GM19043 (cell line): ENCODE results near the gene ANKRD24.
"Not testable (repeated sequence)": the region's sequence is repeated elsewhere in the genome, so short reads cannot be mapped to it uniquely, and the experiment has no call there.

Experiments
- ATAC-seq: cut with Tn5 transposase; IDR thresholded peaks from one replicate; pipeline ENCODE4 v1.9.1; 2021; ENCODE audit warnings: low read depth; ENCODE audit not compliant: unreplicated experiment

Gene ANKRD24

DNA sequence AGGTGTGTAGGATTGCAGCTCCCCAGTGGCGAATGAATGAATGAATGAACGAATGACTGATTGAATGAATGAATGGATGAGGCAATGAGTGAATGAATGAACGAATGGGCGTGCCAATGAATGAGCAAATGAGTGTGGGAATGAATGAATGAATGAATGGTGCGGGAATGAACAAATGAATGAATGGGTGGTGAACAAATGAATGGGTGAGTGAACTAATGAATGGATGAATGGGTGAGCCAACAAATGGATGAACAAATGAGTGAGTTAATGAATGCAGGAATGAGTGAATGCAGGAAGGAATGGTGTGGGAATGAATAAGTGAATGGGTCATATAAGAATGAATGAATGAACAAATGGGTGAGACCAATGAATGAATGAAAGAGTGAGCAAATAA lies 14.7 kb downstream of the ANKRD24 start:
- ATAC-seq = no peak

DNA sequence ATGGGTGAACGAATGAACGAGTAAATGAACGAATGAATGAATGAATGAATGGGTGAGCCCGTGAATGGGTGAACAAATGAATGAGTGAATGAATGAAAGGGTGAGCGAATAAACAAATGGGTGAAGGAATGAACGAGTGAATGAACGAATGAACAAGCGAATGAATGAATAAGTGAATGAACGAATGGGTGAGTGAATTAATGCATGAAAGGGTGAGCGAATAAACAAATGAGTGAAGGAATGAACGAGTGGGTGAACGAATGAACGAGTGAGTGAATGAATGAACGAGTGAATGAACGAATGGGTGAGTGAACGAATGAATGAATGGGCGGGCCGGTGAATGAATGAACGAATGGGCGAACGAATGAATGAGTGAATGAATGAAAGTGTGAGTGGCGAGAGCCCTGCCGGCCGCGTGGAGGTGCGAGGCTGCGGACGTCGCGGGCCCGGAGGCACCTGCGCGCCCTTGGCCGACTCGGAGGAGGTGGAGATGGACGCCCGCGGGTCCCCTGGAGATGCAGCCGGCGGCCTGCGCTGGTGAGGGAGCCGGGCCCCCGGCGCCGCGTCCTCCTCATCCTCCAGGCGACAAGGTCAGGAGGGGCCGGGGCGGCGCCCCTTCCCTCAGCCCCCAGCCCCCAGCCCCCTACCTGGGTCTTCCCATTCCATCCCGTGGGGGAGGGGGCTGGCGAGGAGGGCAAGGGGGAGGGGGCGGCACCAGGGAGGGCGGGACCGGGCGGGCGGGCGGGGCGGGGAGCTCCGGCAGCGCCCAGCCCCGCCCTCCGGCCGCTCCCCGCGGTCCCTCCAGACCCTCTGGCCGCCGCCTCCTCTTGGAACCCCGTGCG lies 15.4 kb downstream of the ANKRD24 start:
- no peak for ATAC-seq

DNA sequence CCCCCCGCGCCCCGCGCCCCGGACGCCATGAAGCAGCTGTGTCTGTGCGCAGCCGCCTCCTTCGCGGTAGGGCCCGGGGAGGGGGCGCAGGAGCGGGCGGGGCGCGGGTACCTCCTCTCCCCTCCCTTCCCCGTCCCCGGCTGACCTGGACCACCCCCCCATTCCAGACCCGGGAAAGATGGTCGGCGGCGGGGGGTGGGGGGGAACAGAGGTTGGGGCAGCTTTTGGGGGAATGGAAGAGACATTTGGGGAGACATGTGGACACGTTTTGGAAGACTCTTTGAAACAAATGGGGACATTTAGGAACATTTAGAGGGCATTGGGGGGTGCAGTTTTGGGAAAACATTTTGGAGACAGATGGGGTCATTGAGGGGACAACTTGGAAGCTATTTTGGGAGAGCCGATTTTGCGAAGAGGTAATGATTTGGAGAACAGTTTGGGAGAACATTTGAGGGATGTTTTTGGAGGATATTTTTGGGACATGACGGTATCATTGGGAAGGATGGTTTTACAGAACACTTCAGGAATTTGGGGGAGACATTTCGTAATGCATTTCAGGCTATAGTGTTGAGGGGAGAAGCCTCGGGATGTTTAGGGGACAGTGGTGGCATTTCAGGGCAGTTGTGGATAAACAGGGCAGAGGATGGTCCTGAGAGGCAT lies 16.1 kb downstream of the ANKRD24 start:
- no peak for ATAC-seq

DNA sequence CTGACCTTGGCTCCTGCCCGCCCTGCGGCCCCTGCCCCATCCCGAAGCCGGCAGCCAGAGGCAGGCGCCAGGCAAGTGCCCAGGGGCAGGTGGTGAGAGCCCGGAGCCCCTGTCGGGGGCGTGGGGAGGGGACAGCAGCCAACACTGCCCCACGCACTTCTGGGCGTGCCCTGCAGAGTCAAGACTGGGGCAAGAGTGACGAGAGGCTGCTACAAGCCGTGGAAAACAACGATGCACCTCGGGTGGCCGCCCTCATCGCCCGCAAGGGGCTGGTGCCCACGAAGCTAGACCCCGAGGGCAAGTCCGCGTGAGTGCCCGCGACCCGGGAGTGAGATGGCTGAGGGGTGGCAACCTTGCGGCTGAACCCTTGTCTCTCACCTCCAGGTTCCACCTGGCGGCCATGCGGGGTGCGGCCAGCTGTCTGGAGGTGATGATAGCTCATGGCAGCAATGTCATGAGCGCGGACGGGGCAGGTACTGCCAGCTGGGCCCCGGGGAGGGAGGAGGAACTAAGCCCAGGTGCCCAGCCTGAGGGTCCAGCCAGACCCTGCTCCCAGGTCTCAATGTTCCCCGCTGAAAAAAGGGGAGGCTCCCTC lies 17.3 kb downstream of the ANKRD24 start:
- no peak for ATAC-seq

DNA sequence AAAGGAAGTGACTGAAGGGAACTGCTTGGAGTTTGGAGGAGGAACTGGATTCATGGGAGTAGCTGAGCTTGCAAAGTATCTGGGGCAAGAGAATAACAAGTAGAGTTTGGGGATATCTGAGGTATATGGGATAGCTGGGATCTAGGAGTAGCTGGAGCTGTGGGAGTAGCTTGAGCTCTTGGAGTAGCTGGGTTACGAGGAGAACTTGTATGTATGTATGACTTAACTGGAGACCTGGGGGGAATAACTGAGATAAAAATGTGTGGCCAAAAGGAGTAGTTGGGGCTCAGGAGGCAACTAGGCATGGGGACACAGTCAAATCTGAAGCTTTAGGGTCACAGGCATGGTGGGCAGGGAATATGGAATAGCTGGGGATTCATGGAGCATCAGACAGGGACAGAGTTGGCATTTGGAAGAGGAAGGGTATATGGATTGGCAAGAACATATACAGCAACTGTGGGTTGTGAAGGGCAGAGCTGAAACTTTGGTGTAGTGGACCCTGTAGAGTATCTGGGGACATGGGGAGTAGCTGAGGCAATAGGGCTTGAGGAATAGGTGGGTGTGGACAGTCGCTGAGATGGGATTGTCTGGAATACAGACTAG lies 18.6 kb downstream of the ANKRD24 start:
- ATAC-seq = no peak

DNA sequence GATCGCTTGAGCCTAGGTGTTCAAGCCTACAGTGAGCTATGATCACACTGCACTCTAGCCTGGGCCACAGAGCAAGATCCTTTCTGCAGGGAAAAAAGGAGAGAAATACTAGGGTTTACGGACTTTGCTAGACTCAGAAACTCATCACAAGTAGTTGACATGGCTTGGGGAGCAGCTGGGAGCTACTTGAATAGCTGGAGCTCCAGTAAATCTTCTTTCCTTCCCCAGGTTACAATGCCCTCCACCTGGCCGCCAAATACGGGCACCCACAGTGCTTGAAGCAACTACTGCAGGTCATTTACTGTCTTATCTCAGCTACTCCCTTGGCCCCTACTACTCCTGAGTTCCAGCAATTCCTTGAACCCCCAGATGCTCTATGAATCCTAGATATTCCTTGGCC lies 19.3 kb downstream of the ANKRD24 start:
- no peak for ATAC-seq

DNA sequence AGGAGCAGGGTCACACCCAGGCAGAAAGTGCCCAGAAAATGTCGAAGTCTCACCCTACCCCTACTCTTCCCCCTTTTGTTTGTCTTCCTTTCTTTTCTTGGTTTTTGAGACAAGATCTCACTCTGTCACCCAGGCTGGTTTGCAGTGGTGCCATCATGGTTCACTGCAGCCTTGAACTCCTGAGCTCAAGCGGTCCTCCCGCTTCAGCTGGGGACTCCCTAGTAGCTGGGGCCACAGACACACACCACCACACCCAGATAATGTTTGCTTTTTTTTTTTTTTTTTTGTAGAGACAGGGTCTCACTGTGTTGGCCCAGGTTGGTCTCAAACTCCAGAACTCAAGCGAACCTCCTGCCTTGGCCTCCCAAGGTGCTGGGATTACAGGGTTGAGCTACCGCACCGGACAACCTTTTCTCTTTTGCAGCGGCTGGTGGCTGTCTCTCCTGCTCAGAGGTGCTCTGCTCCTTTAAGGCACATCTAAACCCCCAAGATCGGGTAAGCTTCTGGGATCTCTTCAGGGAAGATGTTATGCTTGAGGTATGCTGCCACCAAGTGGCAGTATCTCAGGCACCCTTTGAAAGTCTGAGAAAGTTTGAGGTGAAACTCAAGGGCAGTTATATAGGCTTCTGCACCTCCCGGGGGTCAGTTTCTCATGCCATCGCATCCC lies 24.5 kb downstream of the ANKRD24 start:
- no peak for ATAC-seq

DNA sequence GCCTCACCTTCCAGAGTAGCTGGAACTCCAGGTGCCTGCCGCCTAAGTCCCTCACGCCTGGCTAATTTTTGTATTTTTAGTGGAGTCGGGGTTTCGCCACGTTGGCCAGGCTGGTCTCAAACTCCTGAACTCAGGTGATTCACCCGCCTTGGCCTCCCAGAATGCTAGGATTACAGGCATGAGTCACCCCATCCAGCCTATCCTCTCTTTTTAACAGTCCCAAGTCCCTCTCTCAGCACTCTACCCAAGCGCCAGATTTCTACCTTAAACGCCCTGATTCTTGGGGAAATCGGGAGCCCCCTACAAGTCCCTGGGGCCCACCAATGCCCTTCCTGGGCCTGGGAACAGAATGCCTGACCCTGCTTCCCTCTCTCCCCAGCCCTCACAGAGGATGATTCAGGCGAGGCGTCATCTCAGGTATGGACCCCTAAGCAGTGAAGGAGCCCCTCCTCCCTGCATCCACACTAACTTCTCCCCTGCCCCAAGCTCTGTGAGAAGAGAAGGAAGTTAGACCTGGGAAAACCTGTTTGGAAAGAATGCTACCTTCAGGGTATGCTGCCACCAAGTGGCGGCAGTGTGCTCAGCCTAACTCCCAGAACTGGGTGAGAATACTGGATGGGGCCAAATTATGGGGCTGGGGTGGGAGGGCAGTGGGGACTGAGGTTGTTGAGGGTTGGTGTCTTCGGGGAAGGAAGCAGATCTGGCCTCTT lies 26.1 kb downstream of the ANKRD24 start:
- ATAC-seq = no peak

DNA sequence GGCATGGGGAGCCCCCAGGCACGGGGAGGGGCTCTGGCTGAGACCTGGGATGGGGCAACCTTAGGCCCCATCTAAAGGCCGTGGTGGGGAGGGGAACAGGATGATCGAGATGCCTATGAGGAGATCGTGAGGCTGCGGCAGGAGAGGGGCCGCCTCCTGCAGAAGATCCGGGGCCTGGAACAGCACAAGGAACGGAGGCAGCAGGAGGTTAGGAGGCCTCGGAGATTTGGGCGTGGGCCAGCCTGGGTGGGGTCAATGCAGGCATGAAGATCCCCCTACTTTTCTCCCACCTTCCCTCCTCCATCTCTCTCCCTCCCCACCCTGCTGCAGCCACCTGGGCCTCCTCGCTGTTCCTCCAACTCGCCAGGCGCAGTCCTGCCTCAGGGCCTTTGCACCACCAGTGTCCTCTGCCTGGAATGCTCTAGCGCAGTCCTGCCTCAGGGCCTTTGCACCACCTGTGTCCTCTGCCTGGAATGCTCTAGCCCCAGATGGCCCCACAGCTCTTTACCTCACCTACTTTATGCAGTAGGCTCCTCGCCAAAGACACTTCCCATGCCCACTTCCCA lies 27.8 kb downstream of the ANKRD24 start:
- no peak for ATAC-seq

DNA sequence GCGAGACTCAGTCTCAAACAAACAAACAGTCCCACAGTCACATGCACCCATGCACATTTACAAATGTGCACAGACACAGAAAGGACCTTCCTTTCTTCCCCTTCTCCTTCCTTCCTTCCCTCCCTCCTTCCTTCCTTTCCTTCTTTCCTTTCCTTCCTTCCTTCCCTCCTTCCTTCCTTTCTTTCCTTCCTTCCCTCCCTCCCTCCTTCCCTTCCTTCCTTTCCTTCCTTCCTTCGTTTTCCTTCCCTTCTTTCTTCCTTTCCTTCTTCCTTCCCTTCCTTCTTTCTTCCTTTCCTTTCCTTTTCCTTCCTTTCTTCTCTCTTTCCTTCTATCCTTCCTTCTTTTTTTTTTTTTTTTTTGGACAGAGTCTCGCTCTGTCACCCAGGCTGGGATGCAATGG lies 30.6 kb downstream of the ANKRD24 start:
- ATAC-seq = no peak

DNA sequence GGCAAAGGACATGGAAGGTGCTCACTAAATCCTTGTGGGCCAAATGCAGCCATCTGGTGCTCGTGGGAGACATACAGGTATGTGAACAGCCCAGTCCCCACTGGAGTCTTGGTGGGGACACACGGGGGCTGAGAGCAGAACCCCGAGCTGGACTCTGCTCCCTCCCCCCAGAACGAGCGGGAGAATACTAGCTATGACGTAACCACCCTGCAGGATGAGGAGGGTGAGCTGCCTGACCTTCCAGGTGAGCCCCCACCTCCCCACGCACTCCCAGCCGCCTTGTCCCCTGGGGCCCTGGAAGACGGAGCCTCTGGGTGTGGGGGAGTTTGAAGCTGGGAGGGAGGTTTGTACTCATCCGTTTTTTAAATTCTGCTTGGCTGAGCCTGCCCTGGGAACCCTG lies 33.3 kb downstream of the ANKRD24 start:
- ATAC-seq = no peak

DNA sequence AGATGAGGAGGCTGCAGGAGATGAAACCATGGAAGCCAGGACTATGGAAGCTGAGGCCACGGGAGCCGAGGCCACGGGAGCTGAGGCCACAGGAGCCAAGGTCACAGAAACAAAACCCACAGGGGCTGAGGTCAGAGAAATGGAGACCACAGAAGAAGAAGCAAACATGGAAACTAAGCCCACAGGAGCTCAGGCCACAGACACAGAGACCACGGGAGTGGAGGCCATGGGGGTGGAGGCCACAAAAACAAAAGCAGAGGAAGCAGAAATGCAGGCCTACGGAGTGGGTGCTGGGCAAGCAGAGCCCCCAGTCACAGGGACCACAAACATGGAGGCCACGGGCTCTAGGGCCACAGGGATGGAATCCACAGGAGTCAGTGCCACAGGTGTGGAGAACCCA lies 34.4 kb downstream of the ANKRD24 start:
- no peak for ATAC-seq

DNA sequence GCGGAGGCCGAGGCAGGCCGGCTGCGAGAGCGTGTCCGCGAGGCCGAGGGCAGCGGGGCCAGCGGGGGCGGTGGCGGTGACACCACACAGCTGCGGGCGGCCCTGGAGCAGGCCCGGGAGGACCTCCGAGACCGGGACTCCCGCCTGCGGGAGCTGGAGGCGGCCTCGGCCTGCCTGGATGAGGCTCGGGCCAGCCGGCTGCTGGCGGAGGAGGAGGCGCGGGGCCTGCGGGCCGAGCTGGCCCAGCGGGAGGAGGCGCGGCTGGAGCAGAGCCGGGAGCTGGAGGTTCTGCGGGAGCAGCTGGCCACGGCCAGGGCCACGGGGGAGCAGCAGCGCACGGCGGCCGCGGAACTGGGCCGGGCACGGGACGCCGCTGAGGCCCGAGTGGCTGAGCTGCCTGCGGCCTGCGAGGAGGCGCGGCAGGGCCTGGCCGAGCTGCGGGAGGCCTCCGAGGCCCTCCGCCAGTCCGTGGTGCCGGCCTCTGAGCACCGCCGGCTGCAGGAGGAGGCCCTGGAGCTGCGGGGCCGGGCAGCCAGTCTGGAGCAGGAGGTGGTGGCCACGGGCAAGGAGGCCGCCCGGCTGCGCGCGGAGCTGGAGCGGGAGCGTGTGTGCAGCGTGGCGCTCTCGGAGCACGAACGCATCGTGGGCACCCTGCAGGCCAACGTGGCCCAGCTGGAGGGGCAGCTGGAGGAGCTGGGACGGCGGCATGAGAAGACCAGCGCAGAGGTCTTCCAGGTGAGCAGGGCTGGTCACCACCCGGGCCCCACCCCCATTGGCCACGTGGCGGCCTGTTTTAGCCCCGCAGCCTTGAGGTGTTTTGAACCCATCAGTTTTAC lies 35.2 kb downstream of the ANKRD24 start:
- no peak for ATAC-seq

DNA sequence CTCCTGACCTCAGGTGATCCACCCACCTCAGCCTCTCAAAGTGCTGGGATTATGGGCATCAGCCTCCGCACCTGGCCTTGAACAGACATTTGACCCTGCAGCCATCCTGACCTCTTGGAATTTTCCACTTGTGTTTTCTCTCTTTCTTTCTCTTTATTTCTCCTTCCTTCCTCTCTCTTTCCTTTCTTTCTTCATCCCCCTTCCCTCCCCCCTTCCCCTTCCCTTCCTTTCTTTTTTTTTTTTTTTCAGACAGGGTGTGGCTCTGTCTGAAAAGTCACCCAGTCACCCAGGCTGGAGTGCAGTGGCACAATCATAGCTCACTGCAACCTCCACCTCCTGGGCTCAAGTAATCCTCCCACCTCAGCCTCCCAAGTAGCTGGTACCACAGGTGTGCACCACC lies 36.0 kb downstream of the ANKRD24 start:
- not testable (repeated sequence) for ATAC-seq

DNA sequence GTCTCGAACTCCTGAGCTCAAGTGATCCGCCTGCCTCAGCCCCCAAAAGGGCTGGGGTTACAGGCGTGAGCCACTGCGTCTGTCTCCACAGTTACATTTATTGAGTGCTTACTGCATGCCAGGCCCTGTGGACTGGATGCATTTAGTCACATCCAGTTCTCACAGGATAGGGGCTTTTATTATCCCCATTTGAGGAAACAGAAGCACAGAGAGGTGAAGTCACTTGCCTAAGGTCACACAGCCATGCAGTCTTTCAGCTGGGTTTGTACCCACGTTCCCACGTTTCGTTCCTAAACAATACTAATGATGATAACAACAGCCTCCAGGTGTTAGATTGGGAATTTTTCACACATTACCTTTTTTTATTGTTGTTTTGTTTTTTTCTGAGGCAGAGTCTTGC lies 37.7 kb downstream of the ANKRD24 start:
- no peak for ATAC-seq

DNA sequence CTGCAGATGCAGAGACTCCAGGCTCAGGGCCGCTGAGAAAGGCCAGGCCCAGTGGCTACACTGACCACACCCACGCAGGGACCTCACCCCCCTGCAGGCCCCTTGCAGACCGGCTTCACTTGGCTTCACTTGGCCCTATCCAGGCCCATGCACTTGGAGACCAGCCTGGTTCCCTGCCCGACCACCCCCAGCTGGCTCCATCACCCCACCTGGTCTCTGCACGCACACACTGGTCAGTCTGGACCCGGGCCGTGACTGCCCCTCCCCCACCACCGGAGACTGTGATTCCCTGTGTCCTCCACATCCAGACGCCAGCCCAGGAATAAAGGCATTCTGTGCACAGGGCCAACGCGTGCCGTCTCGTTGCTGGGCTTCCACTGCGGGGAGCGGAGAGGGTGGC lies 42.0 kb downstream of the ANKRD24 start:
- ATAC-seq = no peak

DNA sequence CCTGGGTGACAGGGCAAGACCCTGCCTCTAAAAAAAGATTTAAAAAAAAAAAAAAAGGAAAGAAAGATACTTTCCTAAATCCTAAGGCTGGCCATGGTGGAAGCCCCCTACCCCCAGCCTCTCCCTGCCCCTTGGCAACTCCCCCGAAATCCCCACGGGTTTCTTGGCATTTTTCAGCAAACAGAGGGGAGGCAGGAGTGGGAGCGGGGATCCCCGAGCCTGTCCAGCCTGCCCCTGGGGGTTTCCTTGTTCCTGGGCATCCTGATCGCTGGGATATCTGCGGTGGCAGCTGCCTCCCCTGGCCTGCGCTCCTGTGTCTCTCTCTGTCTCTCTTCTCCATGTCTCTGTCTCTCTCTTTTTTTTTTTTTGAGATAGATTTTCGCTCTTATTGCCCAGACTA lies 43.4 kb downstream of the ANKRD24 start:
- ATAC-seq = no peak

DNA sequence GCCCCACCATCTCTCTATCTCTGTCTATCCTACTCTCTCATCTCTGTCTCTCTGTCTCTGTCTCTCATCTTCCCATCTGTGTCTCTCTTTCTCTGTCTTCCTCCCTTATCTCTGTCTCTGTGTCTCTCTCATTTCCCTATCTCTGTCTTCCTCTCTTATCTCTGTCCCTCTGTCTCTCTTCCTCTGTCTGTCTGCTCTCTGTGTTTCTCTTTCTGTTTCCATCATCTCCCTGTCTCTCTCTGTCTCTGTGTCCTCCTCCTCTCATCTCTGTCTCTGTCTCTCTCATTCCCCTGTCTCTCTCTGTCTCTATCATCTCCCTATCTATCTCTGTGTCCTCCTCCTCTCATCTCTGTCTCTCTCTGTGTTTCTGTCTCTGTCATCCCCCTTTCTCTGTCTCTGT lies 45.3 kb downstream of the ANKRD24 start:
- no peak for ATAC-seq

DNA sequence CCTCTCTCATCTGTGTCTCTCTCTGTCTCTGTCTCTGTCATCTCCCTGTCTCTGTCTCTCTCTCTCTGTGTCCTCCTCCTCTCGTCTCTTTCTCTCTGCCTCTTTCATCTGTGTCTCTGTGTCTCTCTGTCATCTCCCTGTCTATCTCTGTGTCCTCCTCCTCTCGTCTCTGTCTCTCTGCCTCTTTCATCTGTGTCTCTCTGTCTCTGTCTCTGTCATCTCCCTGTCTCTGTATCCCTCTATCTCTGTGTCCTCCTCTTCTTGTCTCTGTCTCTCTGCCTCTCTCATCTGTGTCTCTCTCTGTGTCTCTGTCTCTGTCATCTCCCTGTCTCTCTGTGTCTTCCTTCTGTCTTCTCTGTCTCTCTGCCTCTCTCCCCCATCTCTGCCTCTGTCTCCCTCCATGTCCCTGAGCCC lies 46.3 kb downstream of the ANKRD24 start:
- no peak for ATAC-seq
